SK-N-SH treated with all-trans-retinoic acid at 6 μM for 48 hours (cell line): ENCODE data around the gene EXOSC3.

Experiments
- CSDC2 ChIP-seq: fragments of 250-450 bp; sonication (Bioruptor Pico); IDR thresholded peaks from 2 replicates; pipeline ENCODE4 v1.5.0; 2020; ENCODE audit warnings: mild to moderate bottlenecking, moderate library complexity
- ESRRG ChIP-seq: fragments of 250-450 bp; sonication (Bioruptor Pico); IDR thresholded peaks from 2 replicates; pipeline ENCODE4 v1.6.1; 2021; ENCODE audit warnings: mild to moderate bottlenecking
- TCF4 ChIP-seq: fragments of 250-450 bp; sonication (Bioruptor Pico); IDR thresholded peaks from 2 replicates; pipeline ENCODE4 v1.8.0; 2021; ENCODE audit warnings: mild to moderate bottlenecking, moderate library complexity, borderline replicate concordance
- TOX ChIP-seq: fragments of 250-450 bp; sonication (Bioruptor Pico); IDR thresholded peaks from 2 replicates; pipeline ENCODE4 v1.8.0; 2021; ENCODE audit warnings: mild to moderate bottlenecking, moderate library complexity, borderline replicate concordance
- ZC3H10 ChIP-seq: fragments of 250-450 bp; sonication (Bioruptor Pico); IDR thresholded peaks from 2 replicates; pipeline ENCODE4 v1.5.1; 2021; ENCODE audit warnings: mild to moderate bottlenecking, moderate library complexity
- ZFP3 ChIP-seq: fragments of 250-450 bp; sonication (Bioruptor Pico); IDR thresholded peaks from 2 replicates; pipeline ENCODE4 v1.5.0; 2020; ENCODE audit warnings: mild to moderate bottlenecking, moderate library complexity
- ZFP30 ChIP-seq: fragments of 450-650 bp; formaldehyde crosslinking; IDR thresholded peaks from 2 replicates; pipeline ENCODE4 v1.5.0; 2022; ENCODE audit warnings: mild to moderate bottlenecking, moderate library complexity
- ZNF70 ChIP-seq: fragments of 450-650 bp; formaldehyde crosslinking; IDR thresholded peaks from 2 replicates; pipeline ENCODE4 v1.5.0; 2020; ENCODE audit warnings: mild to moderate bottlenecking, moderate library complexity
- TF ChIP-seq, protein P1 (sequence below): fragments of 250-450 bp; sonication (Bioruptor Pico); IDR thresholded peaks from 2 replicates; pipeline ENCODE4 v1.5.1; 2021; ENCODE audit warnings: mild to moderate bottlenecking, moderate library complexity
- TF ChIP-seq, protein P2 (sequence below): fragments of 250-450 bp; sonication (Bioruptor Pico); IDR thresholded peaks from 2 replicates; pipeline ENCODE4 v1.8.0; 2020; ENCODE audit warnings: mild to moderate bottlenecking, moderate library complexity, borderline replicate concordance
- TF ChIP-seq, protein P3 (sequence below): fragments of 250-450 bp; sonication (Bioruptor Pico); IDR thresholded peaks from 2 replicates; pipeline ENCODE4 v1.8.0; 2021; ENCODE audit warnings: low read depth, mild to moderate bottlenecking, moderate library complexity, borderline replicate concordance

DNA sequence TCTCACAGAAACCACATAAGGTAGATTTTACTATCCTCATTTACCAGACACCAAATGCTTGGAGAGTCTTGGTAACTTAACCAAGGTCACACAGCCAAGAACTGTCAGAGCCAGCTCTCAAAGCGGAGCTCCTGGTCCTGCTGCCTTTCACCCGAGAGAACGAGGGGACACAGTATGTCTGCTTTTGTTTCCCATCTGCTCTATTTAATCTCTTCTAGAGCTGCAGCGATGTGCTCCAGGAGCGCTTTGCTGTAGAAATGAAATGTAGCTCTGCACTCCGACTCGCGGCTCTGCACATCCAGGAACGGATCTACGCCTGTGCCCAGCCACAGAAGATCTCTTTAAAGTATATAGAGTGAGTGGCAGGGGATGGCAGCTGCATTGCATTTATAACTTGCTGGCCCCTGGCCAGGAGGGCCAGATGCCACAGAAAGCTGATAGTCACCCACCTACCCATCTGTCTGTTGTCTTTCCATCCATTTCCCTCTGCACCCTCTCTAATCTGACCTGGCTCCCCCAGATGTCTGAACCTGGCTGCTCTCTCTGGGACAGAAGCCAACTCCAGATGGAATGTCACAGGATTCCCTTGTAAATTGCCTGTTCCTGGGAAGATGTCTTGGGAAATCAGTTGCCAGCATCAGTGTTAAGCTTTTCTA, 52.6 kb downstream of the EXOSC3 start:
- TF ChIP-seq, protein P1, sequence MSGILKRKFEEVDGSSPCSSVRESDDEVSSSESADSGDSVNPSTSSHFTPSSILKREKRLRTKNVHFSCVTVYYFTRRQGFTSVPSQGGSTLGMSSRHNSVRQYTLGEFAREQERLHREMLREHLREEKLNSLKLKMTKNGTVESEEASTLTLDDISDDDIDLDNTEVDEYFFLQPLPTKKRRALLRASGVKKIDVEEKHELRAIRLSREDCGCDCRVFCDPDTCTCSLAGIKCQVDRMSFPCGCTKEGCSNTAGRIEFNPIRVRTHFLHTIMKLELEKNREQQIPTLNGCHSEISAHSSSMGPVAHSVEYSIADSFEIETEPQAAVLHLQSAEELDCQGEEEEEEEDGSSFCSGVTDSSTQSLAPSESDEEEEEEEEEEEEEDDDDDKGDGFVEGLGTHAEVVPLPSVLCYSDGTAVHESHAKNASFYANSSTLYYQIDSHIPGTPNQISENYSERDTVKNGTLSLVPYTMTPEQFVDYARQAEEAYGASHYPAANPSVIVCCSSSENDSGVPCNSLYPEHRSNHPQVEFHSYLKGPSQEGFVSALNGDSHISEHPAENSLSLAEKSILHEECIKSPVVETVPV (CRISPR knock-in tag), result no peak
- no peak for TF ChIP-seq TOX (CRISPR knock-in tag)
- TF ChIP-seq TCF4, result peak; percentile 65
- TF ChIP-seq, protein P2, sequence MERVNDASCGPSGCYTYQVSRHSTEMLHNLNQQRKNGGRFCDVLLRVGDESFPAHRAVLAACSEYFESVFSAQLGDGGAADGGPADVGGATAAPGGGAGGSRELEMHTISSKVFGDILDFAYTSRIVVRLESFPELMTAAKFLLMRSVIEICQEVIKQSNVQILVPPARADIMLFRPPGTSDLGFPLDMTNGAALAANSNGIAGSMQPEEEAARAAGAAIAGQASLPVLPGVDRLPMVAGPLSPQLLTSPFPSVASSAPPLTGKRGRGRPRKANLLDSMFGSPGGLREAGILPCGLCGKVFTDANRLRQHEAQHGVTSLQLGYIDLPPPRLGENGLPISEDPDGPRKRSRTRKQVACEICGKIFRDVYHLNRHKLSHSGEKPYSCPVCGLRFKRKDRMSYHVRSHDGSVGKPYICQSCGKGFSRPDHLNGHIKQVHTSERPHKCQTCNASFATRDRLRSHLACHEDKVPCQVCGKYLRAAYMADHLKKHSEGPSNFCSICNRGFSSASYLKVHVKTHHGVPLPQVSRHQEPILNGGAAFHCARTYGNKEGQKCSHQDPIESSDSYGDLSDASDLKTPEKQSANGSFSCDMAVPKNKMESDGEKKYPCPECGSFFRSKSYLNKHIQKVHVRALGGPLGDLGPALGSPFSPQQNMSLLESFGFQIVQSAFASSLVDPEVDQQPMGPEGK, result no peak
- TF ChIP-seq, protein P3, sequence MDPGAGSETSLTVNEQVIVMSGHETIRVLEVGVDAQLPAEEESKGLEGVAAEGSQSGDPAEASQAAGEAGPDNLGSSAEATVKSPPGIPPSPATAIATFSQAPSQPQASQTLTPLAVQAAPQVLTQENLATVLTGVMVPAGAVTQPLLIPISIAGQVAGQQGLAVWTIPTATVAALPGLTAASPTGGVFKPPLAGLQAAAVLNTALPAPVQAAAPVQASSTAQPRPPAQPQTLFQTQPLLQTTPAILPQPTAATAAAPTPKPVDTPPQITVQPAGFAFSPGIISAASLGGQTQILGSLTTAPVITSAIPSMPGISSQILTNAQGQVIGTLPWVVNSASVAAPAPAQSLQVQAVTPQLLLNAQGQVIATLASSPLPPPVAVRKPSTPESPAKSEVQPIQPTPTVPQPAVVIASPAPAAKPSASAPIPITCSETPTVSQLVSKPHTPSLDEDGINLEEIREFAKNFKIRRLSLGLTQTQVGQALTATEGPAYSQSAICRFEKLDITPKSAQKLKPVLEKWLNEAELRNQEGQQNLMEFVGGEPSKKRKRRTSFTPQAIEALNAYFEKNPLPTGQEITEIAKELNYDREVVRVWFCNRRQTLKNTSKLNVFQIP (CRISPR knock-in tag), result no peak
- TF ChIP-seq ESRRG (CRISPR knock-in tag), result no peak
- no peak for TF ChIP-seq ZFP3 (CRISPR knock-in tag)
- TF ChIP-seq ZFP30 (CRISPR knock-in tag), result no peak
- no peak for TF ChIP-seq CSDC2 (CRISPR knock-in tag)
- TF ChIP-seq ZC3H10 (CRISPR knock-in tag), result no peak
- TF ChIP-seq ZNF70 (CRISPR knock-in tag), result no peak
